B cell (primary cell): ENCODE results near the gene SLA2. TPM values are rescaled to one million over a fixed set of nuclear protein-coding genes. Genes with fewer than 3 reads are reported as not detected.

ENCODE experiments used
- ATAC-seq: fragments of 200-7000 bp; cut with Tn5 transposase; one replicate; pipeline ENCODE4 v1.10.0; 2021; ENCODE audit warnings: low read depth, mild to moderate bottlenecking, moderate number of reproducible peaks, moderate library complexity
- CTCF ChIA-PET: fragments of 350-600 bp; sonication (Branson Sonifier 250); formaldehyde crosslinking; loops from one replicate; lab custom pipeline; 2021; ENCODE audit warnings: antibody characterized with exemption, inconsistent platforms; lab: Charles Lee
- POLR2A ChIA-PET: fragments of 350-600 bp; sonication (Branson Sonifier 250); formaldehyde crosslinking; loops from one replicate; lab custom pipeline; 2021; ENCODE audit warnings: antibody characterized with exemption; lab: Charles Lee
- DNase-seq: peaks from one replicate; pipeline ENCODE4 v3.0.0; 2013
- H2AFZ ChIP-seq: 2 replicates; pipeline ENCODE4 v1.6.1; 2012; ENCODE audit warnings: mild to moderate bottlenecking, low read depth, low read length; ENCODE audit not compliant: insufficient read depth, poor library complexity, severe bottlenecking
- H3K27ac ChIP-seq, 2 donors: 1 replicate in 1 of 2; 2 replicates in 1 of 2; pipeline ENCODE4 v1.5.1; 2012 to 2013; ENCODE audit warnings: low read length in 2 of 2, mild to moderate bottlenecking in 2 of 2, moderate library complexity in 1 of 2
- H3K27me3 ChIP-seq, 4 experiments: fragments of 200-600 bp in 1 of 4; sonication (generic) in 1 of 4; replicated peaks in 1 of 4; 1 replicate in 2 of 4; 2 replicates in 2 of 4; pipeline versions ENCODE4 v1.6.1 to v1.7.0; 2013 to 2016; ENCODE audit warnings: low read length in 3 of 4, mild to moderate bottlenecking in 2 of 4, mixed read lengths in 1 of 4, moderate library complexity in 1 of 4; ENCODE audit not compliant: insufficient read depth in 4 of 4, control insufficient read depth in 3 of 4; ENCODE audit errors: control extremely low read depth in 1 of 4
- H3K36me3 ChIP-seq, 2 experiments: replicated peaks in 1 of 2; 1 replicate in 1 of 2; 2 replicates in 1 of 2; pipeline versions ENCODE4 v1.6.1 to v1.7.1; 2013; ENCODE audit warnings: low read length in 1 of 2; ENCODE audit not compliant: insufficient read depth in 2 of 2, control insufficient read depth in 1 of 2; ENCODE audit errors: control extremely low read depth in 1 of 2, extremely low read depth in 1 of 2
- H3K4me1 ChIP-seq, 2 donors: fragments of 200-600 bp in 1 of 2; sonication (generic) in 1 of 2; 1 replicate in 1 of 2; 2 replicates in 1 of 2; pipeline versions ENCODE4 v1.5.1 to v1.6.1; 2013 to 2017; ENCODE audit warnings: low read length in 2 of 2; ENCODE audit not compliant: control insufficient read depth in 2 of 2, insufficient read depth in 2 of 2
- H3K4me2 ChIP-seq: replicated peaks from 2 replicates; pipeline ENCODE3; 2012; ENCODE audit warnings: mild to moderate bottlenecking, low read depth, low read length; ENCODE audit not compliant: poor library complexity, severe bottlenecking
- H3K4me3 ChIP-seq, 5 experiments: fragments of 200-600 bp in 1 of 5; sonication (generic) in 1 of 5; 1 replicate in 3 of 5; 2 replicates in 2 of 5; pipeline versions ENCODE4 v1.5.1 to v1.7.0; 2011 to 2016; ENCODE audit warnings: low read length in 4 of 5, mild to moderate bottlenecking in 4 of 5, low read depth in 2 of 5, control low read depth in 1 of 5, moderate library complexity in 1 of 5; ENCODE audit not compliant: insufficient read depth in 1 of 5; ENCODE audit errors: control extremely low read depth in 1 of 5, extremely low read depth in 1 of 5
- H3K79me2 ChIP-seq: fragments of 200-600 bp; sonication (generic); one replicate; pipeline ENCODE4 v1.6.0; 2016; ENCODE audit warnings: low read length; ENCODE audit not compliant: control insufficient read depth, insufficient read depth
- H3K9ac ChIP-seq: fragments of 200-600 bp; sonication (generic); 2 replicates; pipeline ENCODE4 v1.6.1; 2017; ENCODE audit warnings: mild to moderate bottlenecking, low read length, moderate library complexity
- H3K9me3 ChIP-seq, 3 donors: one replicate each; pipeline versions ENCODE4 v1.6.1 to v1.7.1; 2013; ENCODE audit warnings: low read length in 2 of 3; ENCODE audit not compliant: control insufficient read depth in 2 of 3, insufficient read depth in 1 of 3; ENCODE audit errors: control extremely low read depth in 1 of 3
- H4K20me1 ChIP-seq: 2 replicates; pipeline ENCODE4 v1.6.0; 2012; ENCODE audit warnings: mild to moderate bottlenecking, low read length; ENCODE audit not compliant: insufficient read depth, control insufficient read depth, poor library complexity, severe bottlenecking
- H3K27ac Mint-ChIP-seq: one replicate; pipeline ENCODE4 v1.8.0; 2021; ENCODE audit warnings: mixed read lengths
- H3K27me3 Mint-ChIP-seq: one replicate; pipeline ENCODE4 v1.8.0; 2021; ENCODE audit warnings: mixed read lengths
- H3K4me1 Mint-ChIP-seq: one replicate; pipeline ENCODE4 v1.8.0; 2021; ENCODE audit warnings: mixed read lengths
- H3K4me3 Mint-ChIP-seq: one replicate; pipeline ENCODE4 v1.8.0; 2021; ENCODE audit warnings: mixed read lengths
- H3K9me3 Mint-ChIP-seq: one replicate; pipeline ENCODE4 v1.8.0; 2022; ENCODE audit warnings: mixed read lengths; ENCODE audit not compliant: insufficient read depth
- CTCF ChIP-seq: fragments of 200-600 bp; IDR thresholded peaks from one replicate; pipeline ENCODE4 v1.8.0; 2022; ENCODE audit warnings: antibody characterized with exemption, mild to moderate bottlenecking
- EZH2 ChIP-seq: IDR thresholded peaks from 2 replicates; pipeline ENCODE4 v1.6.1; 2012; ENCODE audit warnings: borderline replicate concordance, low read depth, mild to moderate bottlenecking, moderate library complexity, low read length; ENCODE audit not compliant: insufficient read depth, poor library complexity, severe bottlenecking
- WGBS: methylation state at CpG from one replicate; pipeline ENCODE4 v1.1.5; 2013; ENCODE audit warnings: missing lambda C conversion rate; ENCODE audit not compliant: insufficient coverage; 5-methylcytosine and 5-hydroxymethylcytosine counted together
- intact Hi-C: fragments of 100-400 bp; cut with micrococcal nuclease; formaldehyde crosslinking; loops from one replicate; pipeline ENCODE4 v1.10.0; 2022
- polyA plus RNA-seq: library from polyadenylated mRNA; depleted of rRNA; stranded (reverse); fragments of >200 nt; gene quantifications from 2 replicates; pipeline ENCODE4 v1.2.3, GENCODE V29; 2012
- total RNA-seq, 2 donors: library from RNA; stranded (reverse); fragments of 120-200 nt in 1 of 2; gene quantifications; 1 replicate in 1 of 2; 2 replicates in 1 of 2; pipeline versions ENCODE4 v1.2.3 to v1.2.4, GENCODE V29; 2013 to 2022

Gene SLA2
- total and polyA plus RNA-seq, 2 donors (not counting 1 experiment from before 2014, with no cell fraction given): 0.73 to 0.76 TPM

- Histone ChIP-seq H3K9ac (no peak overlapping the region), H3K79me2 (peaks cover 71% of the 10 kb centered on the region), H3K27me3 (no peaks in the 10 kb centered on the region), H3K36me3 (peaks cover 0 to 25% of the 10 kb centered on the region in 2 experiments), H3K4me1 (peaks cover 23 to 34% of the 10 kb centered on the region in 2 donors), H2AFZ (no peak overlapping the region), H4K20me1 (peaks cover 65% of the 10 kb centered on the region), H3K4me2 (no peak overlapping the region), H3K27ac (peak overlapping the region in 1 of 2 donors; percentile 100), H3K9me3 (no peaks in the 10 kb centered on the region), H3K4me3 (no peak overlapping the region)
- POLR2A ChIA-PET: interaction anchor here (1.0 to 6.7 kb wide), 3 partner anchors 16 to 29 kb away, joined by 4 to 81 read pairs (median 75); partner anchors contain the start of gene RAB5IF
- intact Hi-C loops: no loop called here
- CTCF ChIA-PET: interaction anchor here (0.7 to 6.1 kb wide), 6 partner anchors 9 to 58 kb away, joined by 3 to 63 read pairs (median 6); partner anchors contain the start of gene RAB5IF
- H3K9me3 Mint-ChIP-seq: no peaks in the 10 kb centered on the region
- ATAC-seq: no peak
- no peaks in the 10 kb centered on the region for H3K27me3 Mint-ChIP-seq
- H3K27ac Mint-ChIP-seq: peak overlapping the region; percentile 91
- peak overlapping the region; percentile 92 for H3K4me3 Mint-ChIP-seq
- DNase-seq: no peak
- WGBS: 25% methylated on average over 1 of the region's 1 CpG
- TF ChIP-seq CTCF (no peak), EZH2 (no peak)
- peaks cover 39% of the 10 kb centered on the region for H3K4me1 Mint-ChIP-seq
Observed at GRCh38 chr20:36576081-36576445, 69.9 kb downstream of the SLA2 start.

DNA sequence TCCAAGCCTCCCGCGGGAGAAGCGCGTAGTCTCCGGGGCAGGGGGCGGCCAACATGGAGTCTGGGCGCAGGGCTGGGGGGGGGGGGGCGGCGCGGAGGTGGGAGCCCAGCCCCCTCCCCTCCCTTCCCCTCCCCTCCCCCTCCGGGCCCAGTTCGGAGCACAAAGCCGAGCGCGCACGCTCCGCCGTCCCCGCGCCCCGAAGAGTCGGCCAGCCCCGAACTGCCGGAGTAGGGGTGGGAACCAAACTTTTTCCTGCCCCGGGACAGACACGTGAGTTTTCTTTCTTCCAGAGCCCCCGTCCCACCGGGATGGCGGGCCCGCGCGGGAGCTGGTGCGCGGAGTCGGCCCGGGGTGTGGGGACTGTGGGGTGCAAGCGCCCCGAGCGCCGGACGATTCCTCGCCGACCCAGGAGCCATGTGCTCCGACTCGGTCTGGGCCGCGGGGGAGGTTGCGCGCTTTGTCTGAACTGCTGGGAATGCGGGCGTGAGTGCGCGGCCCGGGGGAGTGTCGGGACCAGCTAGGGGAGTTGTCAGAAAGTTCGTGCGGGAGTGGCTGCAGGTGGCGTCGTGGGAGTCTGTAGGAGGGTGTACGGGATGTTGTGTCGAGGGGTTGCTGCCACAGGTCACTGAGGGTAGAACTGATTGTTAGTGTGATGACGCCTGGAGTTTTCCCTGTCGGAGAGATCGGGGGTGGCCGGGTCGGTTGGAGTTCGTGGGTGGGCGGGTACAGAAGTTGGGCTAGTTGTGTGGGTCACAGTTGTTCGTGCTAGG, 71.4 kb downstream of the SLA2 start:
- Histone ChIP-seq H3K9me3 (no peaks in the 10 kb centered on the region), H3K79me2 (peaks cover 57% of the 10 kb centered on the region), H3K9ac (peak overlapping the region; percentile 90), H3K4me1 (peaks cover 23 to 34% of the 10 kb centered on the region in 2 donors), H3K36me3 (peaks cover 0 to 12% of the 10 kb centered on the region in 2 experiments), H3K27ac (peak overlapping the region; percentile 97 to 100), H2AFZ (peak overlapping the region; percentile 21), H3K27me3 (no peaks in the 10 kb centered on the region), H3K4me3 (peak overlapping the region; percentile 22 to 95 (median 88)), H4K20me1 (peaks cover 50% of the 10 kb centered on the region), H3K4me2 (peak overlapping the region; percentile 98)
- H3K4me1 Mint-ChIP-seq: peaks cover 34% of the 10 kb centered on the region
- peak overlapping the region; percentile 91 for H3K27ac Mint-ChIP-seq
- DNase-seq (peak; percentile 67), ATAC-seq (peak; percentile 4)
- ChIA-PET POLR2A (interaction anchor here (0.7 to 6.7 kb wide), 9 partner anchors 8 to 832 kb away, joined by 3 to 81 read pairs (median 4); partner anchors contain the start of genes RAB5IF and RBM39), CTCF (interaction anchor here (1.2 to 6.1 kb wide), 13 partner anchors 11 to 289 kb away, joined by 3 to 63 read pairs (median 6); partner anchors contain the start of gene RAB5IF)
- intact Hi-C loops: no loop called here
- WGBS: 1% methylated on average over 58 of the region's 69 CpGs
- no peaks in the 10 kb centered on the region for H3K9me3 Mint-ChIP-seq
- TF ChIP-seq EZH2 (no peak), CTCF (no peak)
- no peaks in the 10 kb centered on the region for H3K27me3 Mint-ChIP-seq
- H3K4me3 Mint-ChIP-seq: peak overlapping the region; percentile 92
